Retinal pigment epithelial cell (primary cell): Measurements from ENCODE around the gene KIAA1958.

Source experiments
- DNase-seq: peaks from one replicate; pipeline ENCODE4 v3.0.0-alpha.2; 2010; ENCODE audit warnings: low read depth
- H3K4me3 ChIP-seq: 2 replicates; pipeline ENCODE4 v1.5.1; 2011; ENCODE audit warnings: mild to moderate bottlenecking, low read length, control low read depth, moderate library complexity
- CTCF ChIP-seq: conservative IDR thresholded peaks from 2 replicates; pipeline ENCODE4 v1.5.1; 2011; ENCODE audit warnings: low read depth, low read length, control low read depth, inconsistent platforms

Gene KIAA1958

GRCh38 chr9:112558476-112558875 lies 71.8 kb downstream of the KIAA1958 start:
- no peak overlapping the region for H3K4me3 ChIP-seq
- DNase-seq = no peak
- TF ChIP-seq CTCF = no peak

DNA sequence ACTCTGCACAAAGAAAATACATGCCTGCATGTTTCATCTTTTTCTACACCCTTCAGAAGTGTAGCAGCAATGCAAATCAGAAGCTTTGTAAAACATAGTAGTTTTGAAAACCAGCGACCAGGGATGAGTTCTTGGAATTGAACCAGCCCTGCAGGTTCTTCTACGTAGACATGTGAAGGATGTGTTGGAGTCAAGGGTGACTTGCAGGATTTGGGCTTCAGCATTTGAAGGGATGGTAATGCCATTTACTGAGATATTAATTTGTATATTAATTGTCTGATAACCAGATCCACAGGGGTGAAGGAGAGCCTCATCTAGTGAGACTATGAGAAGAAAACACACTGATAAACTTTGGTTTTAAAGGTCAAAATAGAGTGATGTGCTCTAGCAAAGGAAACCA lies 72.4 kb downstream of the KIAA1958 start:
- DNase-seq = no peak
- TF ChIP-seq CTCF = no peak
- no peak overlapping the region for H3K4me3 ChIP-seq

DNA sequence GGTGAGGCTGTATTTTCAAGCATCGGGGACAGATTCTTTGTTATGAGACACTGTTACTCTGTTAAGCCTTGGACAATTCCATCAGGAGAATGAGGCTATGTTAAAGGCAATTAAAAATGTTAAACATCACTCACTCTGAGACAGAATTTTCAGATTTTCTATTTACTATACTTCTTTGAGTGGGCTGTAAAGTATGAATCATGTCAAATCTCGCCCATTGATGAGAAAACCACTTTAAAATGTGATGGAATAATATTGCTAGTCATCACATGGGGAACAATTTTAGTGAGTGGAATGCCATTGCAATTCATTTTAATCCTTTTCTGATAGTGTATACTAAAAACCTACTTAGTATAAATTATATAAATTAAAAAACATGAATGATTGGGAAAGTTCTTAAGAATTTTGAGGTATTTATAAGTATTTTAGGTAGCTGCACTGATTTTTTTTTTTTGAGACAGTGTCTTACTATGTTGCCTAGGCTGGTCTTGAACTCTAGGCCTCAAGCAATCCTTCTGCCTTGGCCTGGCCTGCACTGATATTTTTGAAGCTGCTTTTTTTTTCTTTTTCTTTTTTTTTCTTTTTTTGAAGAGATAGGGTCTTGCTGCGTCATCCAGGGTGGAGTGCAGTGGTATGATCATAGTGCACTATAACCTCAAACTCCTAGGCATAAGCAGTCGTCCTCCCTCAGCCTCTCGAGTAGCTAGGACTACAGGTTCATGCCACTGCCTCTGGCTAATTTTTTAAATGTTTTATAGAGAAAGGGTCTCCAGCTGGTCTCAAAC lies 73.2 kb downstream of the KIAA1958 start:
- DNase-seq = no peak
- H3K4me3 ChIP-seq = no peak overlapping the region
- no peak for TF ChIP-seq CTCF

GRCh38 chr9:112562235-112562958 lies 75.8 kb downstream of the KIAA1958 start:
- H3K4me3 ChIP-seq = no peak overlapping the region
- DNase-seq = no peak
- no peak for TF ChIP-seq CTCF

DNA sequence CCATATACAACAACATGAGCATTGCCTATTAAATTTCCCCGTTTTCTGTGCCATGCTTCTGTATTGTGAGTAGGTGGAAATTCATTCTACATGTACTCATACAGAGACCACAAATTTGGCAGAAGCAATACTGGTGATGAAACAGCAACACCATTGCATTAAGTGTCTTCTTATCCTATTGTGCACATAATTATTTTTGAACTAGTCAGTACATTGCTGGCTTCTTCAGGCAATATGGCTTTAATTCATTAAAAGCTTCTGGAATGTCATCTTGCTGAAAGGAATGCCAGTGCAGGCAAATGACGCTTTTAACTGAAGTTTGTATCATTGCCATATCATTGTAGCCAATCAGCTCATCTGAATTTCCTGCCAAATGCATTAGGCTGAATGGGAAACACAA lies 82.6 kb downstream of the KIAA1958 start:
- no peak overlapping the region for H3K4me3 ChIP-seq
- no peak for TF ChIP-seq CTCF
- DNase-seq = peak; percentile 19

GRCh38 chr9:112570671-112571167 lies 84.1 kb downstream of the KIAA1958 start:
- no peak overlapping the region for H3K4me3 ChIP-seq
- TF ChIP-seq CTCF = no peak
- peak; percentile 66 for DNase-seq
